ENCODE data around the gene SLCO3A1.

The SLCO3A1 gene

DNA sequence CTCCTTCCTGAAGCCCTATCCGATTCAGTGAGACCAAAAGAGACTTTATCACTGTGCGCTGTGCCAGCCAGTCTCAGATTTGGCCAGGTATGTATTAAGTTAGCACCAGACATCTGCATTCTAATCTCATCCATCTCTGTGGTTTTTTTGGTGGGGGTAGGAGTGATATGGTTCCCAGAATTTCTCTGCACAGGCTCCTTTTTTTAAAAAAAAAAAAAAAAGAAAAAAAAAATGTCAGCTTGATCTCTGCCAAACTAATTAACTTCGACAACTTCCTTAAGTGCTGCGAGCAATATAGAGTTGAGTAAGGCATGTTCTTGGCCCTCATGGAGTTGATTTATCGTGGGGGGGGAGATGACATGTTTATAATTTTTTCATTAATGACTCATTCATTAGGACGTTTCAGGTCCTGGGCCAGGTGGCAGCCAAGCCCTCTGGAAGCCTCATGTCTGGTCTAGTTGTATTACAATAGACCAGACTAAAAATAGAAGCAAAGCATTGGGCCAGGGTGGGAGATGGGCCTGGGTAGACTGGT lies 12.9 kb downstream of the SLCO3A1 start:
- Histone ChIP-seq H3K18ac (ENCODE audit: low read length) (no peak overlapping the region), H2BK120ac (ENCODE audit: low read depth, low read length) (no peak overlapping the region), H3K36me3 (ENCODE audit: control insufficient read depth, insufficient read depth, low read length) (no peaks in the 10 kb centered on the region), H2BK15ac (replicated peaks; ENCODE audit: low read depth) (no peak overlapping the region), H2AK5ac (ENCODE audit: low read length) (no peak overlapping the region), H3K4ac (ENCODE audit: low read depth, low read length) (no peak overlapping the region), H3K23ac (ENCODE audit: low read length) (no peak overlapping the region), H2BK5ac (ENCODE audit: low read length) (no peak overlapping the region), H4K8ac (ENCODE audit: low read depth, low read length) (no peak overlapping the region), H4K5ac (ENCODE audit: low read length) (no peak overlapping the region), H3K4me3 (ENCODE audit: low read length) (no peak overlapping the region), H3K79me1 (ENCODE audit: low read length) (no peaks in the 10 kb centered on the region), H3K56ac (ENCODE audit: low read length) (no peak overlapping the region), H3K27ac (ENCODE audit: low read depth, low read length) (no peak overlapping the region), H3K4me2 (ENCODE audit: low read length) (no peak overlapping the region), H3K4me1 (ENCODE audit: control insufficient read depth, low read depth, low read length) (no peaks in the 10 kb centered on the region), H3K79me2 (ENCODE audit: control insufficient read depth, insufficient read depth, low read length) (no peaks in the 10 kb centered on the region), H3K27me3 (ENCODE audit: insufficient read depth, low read length, poor library complexity) (no peaks in the 10 kb centered on the region), H3K9ac (ENCODE audit: low read length) (no peak overlapping the region)
- WGBS (ENCODE audit: extremely low coverage, insufficient coverage, low lambda C conversion rate) = no CpG with 5 or more reads among the region's 6 CpGs
- DNase-seq = no peak

- no peak for DNase-seq
- WGBS (ENCODE audit: extremely low coverage, insufficient coverage, low lambda C conversion rate) = no CpG with 5 or more reads among the region's 8 CpGs
These were observed 13.5 kb downstream of the SLCO3A1 start for GRCh38 chr15:91866971-91867372.

DNA sequence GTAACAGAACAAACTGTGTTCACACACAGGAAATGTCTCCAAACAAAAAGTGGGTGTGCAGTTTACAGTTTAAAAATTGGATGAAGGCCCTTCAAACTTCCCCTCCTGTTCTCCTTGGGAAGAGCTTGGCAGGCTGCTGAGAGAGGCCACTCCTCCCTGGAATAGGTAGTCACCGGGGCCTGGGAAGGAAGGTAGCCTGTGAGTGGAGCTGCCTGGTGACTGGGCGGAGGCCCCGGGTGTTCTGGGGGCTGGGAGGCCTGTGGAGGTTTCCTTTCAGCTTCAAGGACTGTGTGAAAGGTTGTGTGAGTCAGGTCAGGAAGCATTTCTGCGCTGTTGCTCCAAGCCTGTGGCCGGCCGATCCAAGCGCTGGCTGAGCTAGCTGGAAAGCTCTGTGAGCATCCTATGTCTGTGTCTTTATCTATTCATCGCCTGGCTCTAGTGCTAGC lies 14.1 kb downstream of the SLCO3A1 start:
- Histone ChIP-seq H3K36me3 (ENCODE audit: control insufficient read depth, insufficient read depth, low read length) (no peaks in the 10 kb centered on the region), H3K4me2 (ENCODE audit: low read length) (no peak overlapping the region), H2BK5ac (ENCODE audit: low read length) (no peak overlapping the region), H3K23ac (ENCODE audit: low read length) (no peak overlapping the region), H3K79me1 (ENCODE audit: low read length) (no peaks in the 10 kb centered on the region), H3K4me3 (ENCODE audit: low read length) (no peak overlapping the region), H3K4me1 (ENCODE audit: control insufficient read depth, low read depth, low read length) (no peaks in the 10 kb centered on the region), H4K5ac (ENCODE audit: low read length) (no peak overlapping the region), H3K4ac (ENCODE audit: low read depth, low read length) (no peak overlapping the region), H4K8ac (ENCODE audit: low read depth, low read length) (no peak overlapping the region), H3K27me3 (ENCODE audit: insufficient read depth, low read length, poor library complexity) (no peaks in the 10 kb centered on the region), H2BK15ac (replicated peaks; ENCODE audit: low read depth) (no peak overlapping the region), H3K9ac (ENCODE audit: low read length) (no peak overlapping the region), H3K18ac (ENCODE audit: low read length) (no peak overlapping the region), H3K79me2 (ENCODE audit: control insufficient read depth, insufficient read depth, low read length) (no peaks in the 10 kb centered on the region), H3K56ac (ENCODE audit: low read length) (no peak overlapping the region), H3K27ac (ENCODE audit: low read depth, low read length) (no peak overlapping the region), H2AK5ac (ENCODE audit: low read length) (no peak overlapping the region), H2BK120ac (ENCODE audit: low read depth, low read length) (no peak overlapping the region)
- no CpG with 5 or more reads among the region's 8 CpGs for WGBS (ENCODE audit: extremely low coverage, insufficient coverage, low lambda C conversion rate)
- DNase-seq = peak; percentile 78

More at GRCh38 chr15:91866971-91867372, 13.5 kb downstream of the SLCO3A1 start:
- H3K79me1 ChIP-seq (ENCODE audit: low read length) = no peaks in the 10 kb centered on the region
- no peak overlapping the region for H3K4me3 ChIP-seq (ENCODE audit: low read length)
- no peaks in the 10 kb centered on the region for H3K79me2 ChIP-seq (ENCODE audit: control insufficient read depth, insufficient read depth, low read length)
- H3K36me3 ChIP-seq (ENCODE audit: control insufficient read depth, insufficient read depth, low read length) = no peaks in the 10 kb centered on the region
- no peak overlapping the region for H3K27ac ChIP-seq (ENCODE audit: low read depth, low read length)
- H2BK120ac ChIP-seq (ENCODE audit: low read depth, low read length) = no peak overlapping the region
- H3K4me1 ChIP-seq (ENCODE audit: control insufficient read depth, low read depth, low read length) = no peaks in the 10 kb centered on the region
- no peak overlapping the region for H4K8ac ChIP-seq (ENCODE audit: low read depth, low read length)
- no peak overlapping the region for H3K18ac ChIP-seq (ENCODE audit: low read length)
- H3K4me2 ChIP-seq (ENCODE audit: low read length) = no peak overlapping the region
- no peak overlapping the region for H3K23ac ChIP-seq (ENCODE audit: low read length)
- no peak overlapping the region for H3K9ac ChIP-seq (ENCODE audit: low read length)
- H2AK5ac ChIP-seq (ENCODE audit: low read length) = no peak overlapping the region
- H4K5ac ChIP-seq (ENCODE audit: low read length) = no peak overlapping the region
- H3K4ac ChIP-seq (ENCODE audit: low read depth, low read length) = no peak overlapping the region
- H3K56ac ChIP-seq (ENCODE audit: low read length) = no peak overlapping the region
- H2BK15ac ChIP-seq (replicated peaks; ENCODE audit: low read depth) = no peak overlapping the region
- H3K27me3 ChIP-seq (ENCODE audit: insufficient read depth, low read length, poor library complexity) = no peaks in the 10 kb centered on the region
- H2BK5ac ChIP-seq (ENCODE audit: low read length) = no peak overlapping the region

DNA sequence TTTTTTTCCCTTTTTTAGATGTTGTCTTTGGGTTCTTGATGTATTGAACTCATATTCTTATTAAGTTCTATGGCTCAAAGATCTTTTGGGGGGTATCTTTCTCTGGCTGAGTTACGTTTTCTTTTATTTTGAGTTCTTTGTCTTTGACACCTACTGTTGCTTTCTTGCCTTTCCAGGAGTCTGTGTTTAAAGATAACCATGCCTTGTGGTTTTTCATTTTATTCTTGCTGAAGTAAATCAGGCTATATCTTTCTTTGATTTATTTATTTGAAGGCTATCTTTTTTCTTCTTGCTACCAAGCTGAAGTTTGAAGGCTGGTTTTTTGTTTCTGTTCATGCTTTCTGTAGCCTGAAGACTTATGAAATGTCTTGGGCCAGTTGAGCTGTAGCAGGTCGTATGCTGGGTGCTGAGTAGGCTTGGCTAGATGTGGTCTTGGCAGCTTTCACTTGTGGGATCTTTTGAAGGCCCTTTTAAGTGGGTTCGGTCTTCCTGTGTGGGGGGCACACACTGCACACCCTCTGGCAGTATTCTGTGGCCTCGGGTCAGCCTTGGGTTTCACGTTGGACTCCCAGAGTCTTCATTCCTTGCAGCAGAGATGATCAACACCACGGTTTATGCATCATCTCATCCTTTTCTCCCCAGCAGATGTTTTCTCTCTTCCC lies 17.5 kb downstream of the SLCO3A1 start:
- no CpG with 5 or more reads among the region's 6 CpGs for WGBS (ENCODE audit: extremely low coverage, insufficient coverage, low lambda C conversion rate)
- H3K27me3 ChIP-seq (ENCODE audit: insufficient read depth, low read length, poor library complexity) = no peaks in the 10 kb centered on the region
- no peaks in the 10 kb centered on the region for H3K36me3 ChIP-seq (ENCODE audit: control insufficient read depth, insufficient read depth, low read length)
- H3K4ac ChIP-seq (ENCODE audit: low read depth, low read length) = no peak overlapping the region
- no peak for DNase-seq
- H2BK15ac ChIP-seq (replicated peaks; ENCODE audit: low read depth) = no peak overlapping the region
- H2BK5ac ChIP-seq (ENCODE audit: low read length) = no peak overlapping the region
- no peak overlapping the region for H4K5ac ChIP-seq (ENCODE audit: low read length)
- H3K9ac ChIP-seq (ENCODE audit: low read length) = no peak overlapping the region
- no peak overlapping the region for H3K4me3 ChIP-seq (ENCODE audit: low read length)
- H3K56ac ChIP-seq (ENCODE audit: low read length) = no peak overlapping the region
- no peak overlapping the region for H2AK5ac ChIP-seq (ENCODE audit: low read length)
- no peak overlapping the region for H4K8ac ChIP-seq (ENCODE audit: low read depth, low read length)
- no peak overlapping the region for H3K18ac ChIP-seq (ENCODE audit: low read length)
- no peaks in the 10 kb centered on the region for H3K79me2 ChIP-seq (ENCODE audit: control insufficient read depth, insufficient read depth, low read length)
- no peak overlapping the region for H3K27ac ChIP-seq (ENCODE audit: low read depth, low read length)
- H2BK120ac ChIP-seq (ENCODE audit: low read depth, low read length) = no peak overlapping the region
- H3K79me1 ChIP-seq (ENCODE audit: low read length) = no peaks in the 10 kb centered on the region
- no peaks in the 10 kb centered on the region for H3K4me1 ChIP-seq (ENCODE audit: control insufficient read depth, low read depth, low read length)
- no peak overlapping the region for H3K4me2 ChIP-seq (ENCODE audit: low read length)
- no peak overlapping the region for H3K23ac ChIP-seq (ENCODE audit: low read length)

- Histone ChIP-seq H3K4me2 (ENCODE audit: low read length) (no peak overlapping the region), H3K27me3 (ENCODE audit: insufficient read depth, low read length, poor library complexity) (no peaks in the 10 kb centered on the region), H3K36me3 (ENCODE audit: control insufficient read depth, insufficient read depth, low read length) (no peaks in the 10 kb centered on the region), H4K8ac (ENCODE audit: low read depth, low read length) (no peak overlapping the region), H3K27ac (ENCODE audit: low read depth, low read length) (no peak overlapping the region), H2BK15ac (replicated peaks; ENCODE audit: low read depth) (no peak overlapping the region), H3K4me1 (ENCODE audit: control insufficient read depth, low read depth, low read length) (no peaks in the 10 kb centered on the region), H2BK120ac (ENCODE audit: low read depth, low read length) (no peak overlapping the region), H3K23ac (ENCODE audit: low read length) (no peak overlapping the region), H3K9ac (ENCODE audit: low read length) (no peak overlapping the region), H3K4ac (ENCODE audit: low read depth, low read length) (no peak overlapping the region), H3K79me2 (ENCODE audit: control insufficient read depth, insufficient read depth, low read length) (no peaks in the 10 kb centered on the region), H2AK5ac (ENCODE audit: low read length) (no peak overlapping the region), H4K5ac (ENCODE audit: low read length) (no peak overlapping the region), H3K18ac (ENCODE audit: low read length) (no peak overlapping the region), H2BK5ac (ENCODE audit: low read length) (no peak overlapping the region), H3K4me3 (ENCODE audit: low read length) (no peak overlapping the region), H3K56ac (ENCODE audit: low read length) (no peak overlapping the region), H3K79me1 (ENCODE audit: low read length) (no peaks in the 10 kb centered on the region)
- no peak for DNase-seq
- no CpG with 5 or more reads among the region's 5 CpGs for WGBS (ENCODE audit: extremely low coverage, insufficient coverage, low lambda C conversion rate)
These were observed 18.3 kb downstream of the SLCO3A1 start for GRCh38 chr15:91871837-91872236.
